ENCODE results near the gene FNDC11.

- no peak for TF ChIP-seq POLR2AphosphoS5 (IDR thresholded peaks at IDR 0.05; ENCODE audit: borderline replicate concordance, low read depth, low read length)
- no peak for TF ChIP-seq EZH2 (IDR thresholded peaks at IDR 0.05)
These were observed 7.1 kb downstream of the FNDC11 start for GRCh38 chr20:63560856-63561609.

Data from SK-N-MC (cell line).